Activated naive CD4-positive, alpha-beta T cell treated with anti-CD3 and anti-CD28 coated beads for 36 hours (primary cell): ENCODE measurements around the gene FEM1C. TPM values are rescaled to one million over a fixed set of nuclear protein-coding genes. Genes with fewer than 3 reads are reported as not detected.

Experiments used
- CTCF ChIA-PET: fragments of 350-600 bp; sonication (Branson Sonifier 250); formaldehyde crosslinking; loops from one replicate; lab custom pipeline; 2021; ENCODE audit warnings: antibody characterized with exemption; lab: Charles Lee
- DNase-seq: peaks from one replicate; pipeline ENCODE4 v3.0.0-alpha.2; 2020
- H3K27ac Mint-ChIP-seq: one replicate; pipeline ENCODE4 v1.8.0; 2021; ENCODE audit warnings: mild to moderate bottlenecking, mixed read lengths
- H3K27me3 Mint-ChIP-seq: one replicate; pipeline ENCODE4 v1.8.0; 2021; ENCODE audit warnings: low read depth, mixed read lengths
- H3K36me3 Mint-ChIP-seq: one replicate; pipeline ENCODE4 v1.8.0; 2021; ENCODE audit warnings: low read depth, mixed read lengths
- H3K4me1 Mint-ChIP-seq: one replicate; pipeline ENCODE4 v1.8.0; 2021; ENCODE audit warnings: low read depth, mixed read lengths
- H3K4me3 Mint-ChIP-seq: one replicate; pipeline ENCODE4 v1.8.0; 2021; ENCODE audit warnings: mild to moderate bottlenecking, moderate library complexity, mixed read lengths
- H3K9me3 Mint-ChIP-seq: one replicate; pipeline ENCODE4 v1.8.0; 2021; ENCODE audit warnings: mixed read lengths
- intact Hi-C: fragments of 100-400 bp; cut with micrococcal nuclease; formaldehyde crosslinking; loops from one replicate; pipeline ENCODE4 v1.15.1; 2023
- total RNA-seq, 2 experiments: library from RNA; stranded (reverse); gene quantifications; one replicate each; pipeline ENCODE4 v1.2.3, GENCODE V29; 2021

FEM1C gene, protein sequence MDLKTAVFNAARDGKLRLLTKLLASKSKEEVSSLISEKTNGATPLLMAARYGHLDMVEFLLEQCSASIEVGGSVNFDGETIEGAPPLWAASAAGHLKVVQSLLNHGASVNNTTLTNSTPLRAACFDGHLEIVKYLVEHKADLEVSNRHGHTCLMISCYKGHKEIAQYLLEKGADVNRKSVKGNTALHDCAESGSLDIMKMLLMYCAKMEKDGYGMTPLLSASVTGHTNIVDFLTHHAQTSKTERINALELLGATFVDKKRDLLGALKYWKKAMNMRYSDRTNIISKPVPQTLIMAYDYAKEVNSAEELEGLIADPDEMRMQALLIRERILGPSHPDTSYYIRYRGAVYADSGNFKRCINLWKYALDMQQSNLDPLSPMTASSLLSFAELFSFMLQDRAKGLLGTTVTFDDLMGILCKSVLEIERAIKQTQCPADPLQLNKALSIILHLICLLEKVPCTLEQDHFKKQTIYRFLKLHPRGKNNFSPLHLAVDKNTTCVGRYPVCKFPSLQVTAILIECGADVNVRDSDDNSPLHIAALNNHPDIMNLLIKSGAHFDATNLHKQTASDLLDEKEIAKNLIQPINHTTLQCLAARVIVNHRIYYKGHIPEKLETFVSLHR
- 1 to 10 TPM; 9.7 to 10.0 TPM for total RNA-seq

DNA sequence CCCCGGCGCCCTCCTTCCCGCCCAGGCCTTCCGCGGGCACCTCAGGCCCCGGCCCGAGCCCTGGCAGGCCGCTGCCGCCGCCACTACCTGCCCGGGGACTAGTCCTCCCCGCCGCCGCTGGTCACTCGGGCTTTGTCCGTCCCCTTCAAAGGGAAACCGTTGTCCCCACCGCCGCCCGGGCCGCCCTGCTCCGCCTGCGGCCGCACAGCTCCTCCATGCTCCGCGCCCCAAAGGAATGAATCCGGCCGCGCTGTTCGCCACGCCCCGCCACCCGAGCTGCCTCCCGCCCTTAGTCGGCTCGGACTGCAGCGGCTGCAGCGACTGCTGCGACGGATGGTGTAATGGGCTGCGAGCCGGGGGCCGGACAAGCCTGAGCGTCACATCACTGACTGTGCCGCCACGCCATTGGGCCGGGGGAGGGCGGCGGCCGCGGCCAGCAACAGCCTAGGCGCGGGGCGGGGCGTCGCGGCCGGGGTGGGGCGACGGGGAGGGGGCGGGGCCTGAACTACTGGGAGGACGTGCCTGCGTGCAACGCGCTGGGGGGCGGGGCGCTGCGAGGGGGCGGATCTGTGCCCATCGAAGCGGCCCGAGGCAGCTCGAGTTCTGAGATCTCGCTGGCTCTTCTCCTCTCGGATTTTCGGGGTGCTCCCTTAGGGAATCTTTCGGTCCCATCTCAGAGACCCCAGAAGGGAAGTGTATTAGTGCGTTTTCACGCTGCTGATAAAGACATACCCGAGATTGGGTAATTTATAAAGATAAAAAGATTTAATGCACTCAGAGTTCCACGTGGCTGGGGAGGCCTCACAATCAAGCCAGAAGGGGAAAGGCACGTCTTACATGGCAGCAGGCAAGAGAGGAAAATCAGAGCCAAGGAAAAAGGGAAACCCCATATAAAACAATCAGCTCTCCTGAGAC is at the start of gene FEM1C:
TSS of gene FEM1C (minus strand) at position 340 of the 915 bp plus-strand sequence. CDS start 1,282 bp downstream, outside the sequence.
- Mint-ChIP-seq H3K9me3 (peaks cover 7% of the 10 kb centered on the region), H3K36me3 (peaks cover 46% of the 10 kb centered on the region), H3K27ac (peak within 1 kb of the TSS; percentile 99), H3K4me3 (peak within 1 kb of the TSS; percentile 95), H3K27me3 (no peaks in the 10 kb centered on the region), H3K4me1 (peaks cover 40% of the 10 kb centered on the region)
- peak; percentile 98 for DNase-seq
- intact Hi-C loops: loop anchor here (1.0 kb wide), 11 partner anchors 21 to 541 kb away; partner anchors contain the start of genes AP3S1, ATG12, CCDC112 and COMMD10
- CTCF ChIA-PET: interaction anchor here (0.7 to 1.9 kb wide), 4 partner anchors 29 to 236 kb away, joined by 3 to 8 read pairs (median 5); no protein-coding TSS in a partner anchor

DNA sequence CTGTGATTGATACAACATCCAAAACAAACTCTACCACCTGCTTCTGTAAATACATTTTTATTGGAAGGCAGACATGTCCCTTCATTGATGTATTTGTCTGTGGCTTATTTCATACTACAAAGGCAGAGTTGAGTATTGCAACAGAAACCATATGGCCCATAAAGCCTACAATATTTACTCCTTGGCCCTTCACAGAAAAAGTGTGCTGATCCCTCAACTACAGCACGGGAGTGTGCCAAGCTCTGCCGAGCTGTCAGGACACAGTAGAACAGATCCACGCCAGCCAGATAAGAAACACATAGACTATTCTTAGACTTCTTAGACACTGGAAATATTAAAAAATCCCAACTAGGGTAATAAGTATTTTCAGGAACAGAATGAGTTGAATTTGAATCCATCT is 44.5 kb upstream of the FEM1C start:
- H3K9me3 Mint-ChIP-seq: no peaks in the 10 kb centered on the region
- H3K4me3 Mint-ChIP-seq: no peak overlapping the region
- intact Hi-C loops: loop anchor here (5.0 to 10.0 kb wide), 3 partner anchors 692 to 1974 kb away; no protein-coding TSS in a partner anchor
- H3K36me3 Mint-ChIP-seq: no peaks in the 10 kb centered on the region
- H3K4me1 Mint-ChIP-seq: no peaks in the 10 kb centered on the region
- CTCF ChIA-PET: interaction anchor here (0.8 to 1.0 kb wide), 2 partner anchors 19 to 153 kb away, joined by 3 read pairs; no protein-coding TSS in a partner anchor
- H3K27ac Mint-ChIP-seq: no peak overlapping the region
- DNase-seq: no peak
- H3K27me3 Mint-ChIP-seq: no peaks in the 10 kb centered on the region

DNA sequence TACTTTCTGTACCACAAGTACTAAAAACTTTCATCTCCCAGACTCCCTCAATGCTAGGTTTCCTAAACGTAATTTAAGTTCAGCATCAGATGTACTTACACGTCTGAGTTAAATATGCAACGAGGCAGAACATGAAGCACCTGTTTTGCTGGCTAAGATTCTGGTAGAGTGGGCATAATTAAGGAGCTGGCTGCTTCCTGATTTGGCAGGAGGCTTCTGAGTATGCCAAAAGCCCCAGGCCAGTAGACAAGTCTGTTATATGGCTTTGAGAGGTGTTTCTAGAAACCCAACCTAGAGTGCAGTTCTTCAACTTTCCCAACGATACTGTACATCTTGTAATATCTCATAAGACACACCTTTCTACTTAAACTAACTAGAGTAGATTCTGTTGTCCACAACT is 44.1 kb upstream of the FEM1C start:
- intact Hi-C loops: loop anchor here (5.0 to 10.0 kb wide), 3 partner anchors 691 to 1974 kb away; no protein-coding TSS in a partner anchor
- no peak for DNase-seq

DNA sequence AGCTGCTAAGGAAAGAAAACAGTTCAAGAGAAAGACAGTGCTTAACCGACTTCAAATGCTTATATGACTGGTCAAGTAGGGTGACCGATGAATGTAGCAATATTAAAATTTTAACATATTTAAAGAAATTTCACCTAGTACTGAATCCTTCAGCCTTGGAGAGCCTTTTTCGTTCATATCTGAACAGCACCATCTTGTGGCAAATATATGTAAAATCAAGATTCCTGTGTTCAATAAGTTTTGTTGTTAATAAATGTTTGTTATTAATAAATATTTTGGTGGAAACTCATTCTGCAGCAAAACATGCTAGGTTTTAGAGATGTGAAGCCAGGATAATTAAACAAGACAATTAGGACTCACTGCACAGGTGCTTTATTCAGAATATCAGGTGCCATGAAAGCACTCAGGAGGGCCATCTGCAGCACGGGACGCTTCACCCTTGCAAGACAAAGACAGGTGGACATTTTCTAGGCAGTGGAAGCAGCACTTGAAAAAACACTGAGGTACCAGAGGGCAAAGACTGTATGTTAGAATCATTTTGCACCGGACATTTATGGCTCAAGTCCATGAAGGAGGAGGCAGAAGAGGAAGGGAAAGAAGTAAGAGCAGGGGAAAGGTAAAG is 42.1 kb upstream of the FEM1C start:
- Mint-ChIP-seq H3K27ac (no peak overlapping the region), H3K9me3 (no peaks in the 10 kb centered on the region), H3K4me3 (no peak overlapping the region), H3K36me3 (no peaks in the 10 kb centered on the region), H3K4me1 (no peaks in the 10 kb centered on the region), H3K27me3 (no peaks in the 10 kb centered on the region)
- intact Hi-C loops: loop anchor here (1.0 to 10.0 kb wide), 5 partner anchors 277 to 1972 kb away; no protein-coding TSS in a partner anchor
- no peak for DNase-seq
- CTCF ChIA-PET: interaction anchor here (0.6 to 1.0 kb wide), 4 partner anchors 10 to 276 kb away, joined by 3 to 4 read pairs (median 4); no protein-coding TSS in a partner anchor

More for the DNA sequence above, 44.1 kb upstream of the FEM1C start:
- no peaks in the 10 kb centered on the region for H3K36me3 Mint-ChIP-seq
- no peak overlapping the region for H3K27ac Mint-ChIP-seq
- H3K9me3 Mint-ChIP-seq: no peaks in the 10 kb centered on the region
- H3K4me3 Mint-ChIP-seq: no peak overlapping the region
- no peaks in the 10 kb centered on the region for H3K4me1 Mint-ChIP-seq
- H3K27me3 Mint-ChIP-seq: no peaks in the 10 kb centered on the region
- CTCF ChIA-PET: interaction anchor here (0.8 to 1.1 kb wide), 3 partner anchors 19 to 291 kb away, joined by 3 read pairs; no protein-coding TSS in a partner anchor

DNA sequence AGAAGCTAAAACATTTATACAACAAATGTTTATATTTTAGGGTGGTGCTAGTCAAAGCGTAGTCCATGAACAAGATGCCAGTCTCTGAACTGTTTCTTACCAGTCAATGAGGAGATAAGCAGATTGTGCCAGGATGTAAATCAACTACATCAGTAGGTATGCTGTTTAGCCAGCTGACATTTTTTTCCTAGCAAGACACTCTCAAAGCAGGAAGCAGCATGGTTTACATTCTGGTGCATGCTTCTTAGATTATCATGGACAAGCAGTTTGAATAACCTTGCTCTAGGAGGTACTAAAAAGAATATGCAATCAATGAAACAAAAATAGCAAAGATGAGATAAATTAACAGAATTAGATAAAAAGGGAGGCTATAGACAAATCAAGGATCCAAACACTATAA is 40.7 kb upstream of the FEM1C start:
- CTCF ChIA-PET: interaction anchor here (1.0 kb wide), 1 partner anchor 276 kb away, joined by 4 read pairs; no protein-coding TSS in a partner anchor
- H3K36me3 Mint-ChIP-seq: no peaks in the 10 kb centered on the region
- no peak overlapping the region for H3K27ac Mint-ChIP-seq

DNA sequence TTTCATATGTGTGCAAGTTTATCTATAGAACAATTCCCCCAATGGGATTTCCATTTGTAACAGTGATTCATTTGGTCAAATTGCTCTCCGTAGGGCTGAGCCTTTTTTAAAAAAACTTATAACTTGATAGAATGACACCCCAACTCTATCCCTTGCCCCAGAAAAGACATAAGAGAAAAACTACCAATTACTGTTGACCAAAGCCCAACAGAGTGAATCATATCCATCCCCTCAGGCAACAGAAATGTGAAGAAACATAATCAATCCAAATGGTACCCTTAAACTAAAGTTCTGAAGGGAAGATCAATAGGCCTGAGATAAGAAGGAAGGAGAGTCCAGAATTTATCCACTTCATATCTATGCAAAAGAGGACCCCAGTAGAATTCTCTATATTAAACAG is 39.9 kb upstream of the FEM1C start:
- DNase-seq: no peak
- Mint-ChIP-seq H3K36me3 (no peaks in the 10 kb centered on the region), H3K4me1 (no peaks in the 10 kb centered on the region), H3K27ac (no peak overlapping the region), H3K27me3 (no peaks in the 10 kb centered on the region), H3K4me3 (no peak overlapping the region), H3K9me3 (no peaks in the 10 kb centered on the region)
- intact Hi-C loops: loop anchor here (10.0 kb wide), 1 partner anchor 1970 kb away; no protein-coding TSS in a partner anchor
- CTCF ChIA-PET: no interaction called here

More for the DNA sequence above, 40.7 kb upstream of the FEM1C start:
- no peaks in the 10 kb centered on the region for H3K4me1 Mint-ChIP-seq
- H3K4me3 Mint-ChIP-seq: no peak overlapping the region
- no peaks in the 10 kb centered on the region for H3K27me3 Mint-ChIP-seq
- no peaks in the 10 kb centered on the region for H3K9me3 Mint-ChIP-seq
- intact Hi-C loops: loop anchor here (5.0 to 10.0 kb wide), 3 partner anchors 688 to 1970 kb away; no protein-coding TSS in a partner anchor
- DNase-seq: no peak

DNA sequence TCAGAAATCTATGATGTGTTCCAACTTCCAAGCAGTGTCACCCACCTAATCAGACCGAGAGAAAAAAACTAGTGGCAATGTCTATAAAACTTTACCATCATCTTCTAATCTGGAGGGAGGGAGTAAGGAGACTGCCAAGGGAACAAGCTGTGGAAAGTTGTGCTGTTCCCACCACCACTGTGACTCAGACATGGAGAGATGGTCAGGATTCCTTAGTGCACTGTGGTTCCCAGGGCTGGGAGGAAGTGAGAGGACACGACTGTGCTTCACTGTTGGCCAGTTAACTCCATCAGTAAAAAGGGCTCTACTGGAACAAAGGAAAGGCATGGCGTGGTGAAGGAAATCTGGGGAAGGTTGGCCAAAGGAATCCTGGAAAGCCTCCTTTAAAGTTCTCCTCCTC is 38.9 kb upstream of the FEM1C start:
- H3K4me3 Mint-ChIP-seq: no peak overlapping the region
- H3K9me3 Mint-ChIP-seq: no peaks in the 10 kb centered on the region
- H3K27ac Mint-ChIP-seq: no peak overlapping the region
- no peaks in the 10 kb centered on the region for H3K36me3 Mint-ChIP-seq
- H3K4me1 Mint-ChIP-seq: no peaks in the 10 kb centered on the region
- CTCF ChIA-PET: no interaction called here
- intact Hi-C loops: loop anchor here (10.0 kb wide), 1 partner anchor 1969 kb away; no protein-coding TSS in a partner anchor
- H3K27me3 Mint-ChIP-seq: no peaks in the 10 kb centered on the region
- DNase-seq: no peak

DNA sequence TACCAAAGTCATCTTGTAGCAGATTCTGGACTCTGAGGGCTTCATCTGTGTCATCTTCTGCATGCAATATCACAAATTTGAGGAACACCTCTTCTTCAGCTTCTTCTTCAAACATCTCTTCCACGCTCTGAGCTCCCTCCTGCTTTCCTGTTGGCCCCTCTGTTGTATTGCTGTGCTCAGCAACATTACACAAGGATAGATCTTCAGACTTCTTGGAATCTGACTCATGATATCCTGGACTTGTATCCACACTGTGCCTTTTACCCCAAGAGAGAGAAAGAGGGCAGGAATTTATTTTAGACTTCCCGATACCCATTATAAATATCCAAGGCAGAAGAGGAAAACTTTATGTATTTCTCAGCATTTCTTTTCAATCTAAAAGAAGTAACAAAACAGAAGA is 36.4 kb upstream of the FEM1C start:
- Mint-ChIP-seq H3K4me3 (no peak overlapping the region), H3K27ac (no peak overlapping the region), H3K27me3 (no peaks in the 10 kb centered on the region), H3K36me3 (no peaks in the 10 kb centered on the region), H3K9me3 (no peaks in the 10 kb centered on the region), H3K4me1 (no peaks in the 10 kb centered on the region)
- no peak for DNase-seq
- CTCF ChIA-PET: interaction anchor here (0.5 to 0.8 kb wide), 2 partner anchors 262 to 271 kb away, joined by 3 to 4 read pairs; no protein-coding TSS in a partner anchor
- intact Hi-C loops: loop anchor here (10.0 kb wide), 1 partner anchor 1966 kb away; no protein-coding TSS in a partner anchor

DNA sequence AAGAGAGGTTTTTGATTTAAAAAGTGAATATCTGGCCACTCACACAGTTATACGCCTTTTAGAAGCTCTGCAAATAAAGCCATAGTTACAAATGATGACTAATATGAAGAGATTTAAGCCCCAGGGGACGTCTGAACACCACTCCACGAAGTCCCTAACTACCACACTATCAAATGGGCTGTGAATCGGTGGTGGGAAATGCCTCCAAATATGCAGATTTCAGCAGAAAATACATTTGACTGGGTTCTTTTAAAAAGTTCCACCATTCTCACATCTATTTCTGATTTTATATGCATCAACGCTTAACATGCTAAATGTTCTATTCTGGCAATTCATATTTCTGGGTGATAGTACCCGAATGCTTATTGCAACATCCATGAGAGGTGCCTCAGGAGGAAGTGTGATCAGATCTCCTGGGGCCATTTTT is 35.2 kb upstream of the FEM1C start:
- Mint-ChIP-seq H3K9me3 (no peaks in the 10 kb centered on the region), H3K27ac (no peak overlapping the region), H3K4me3 (no peak overlapping the region), H3K4me1 (no peaks in the 10 kb centered on the region), H3K36me3 (no peaks in the 10 kb centered on the region), H3K27me3 (no peaks in the 10 kb centered on the region)
- intact Hi-C loops: loop anchor here (10.0 kb wide), 1 partner anchor 1965 kb away; no protein-coding TSS in a partner anchor
- DNase-seq: no peak
- CTCF ChIA-PET: no interaction called here

DNA sequence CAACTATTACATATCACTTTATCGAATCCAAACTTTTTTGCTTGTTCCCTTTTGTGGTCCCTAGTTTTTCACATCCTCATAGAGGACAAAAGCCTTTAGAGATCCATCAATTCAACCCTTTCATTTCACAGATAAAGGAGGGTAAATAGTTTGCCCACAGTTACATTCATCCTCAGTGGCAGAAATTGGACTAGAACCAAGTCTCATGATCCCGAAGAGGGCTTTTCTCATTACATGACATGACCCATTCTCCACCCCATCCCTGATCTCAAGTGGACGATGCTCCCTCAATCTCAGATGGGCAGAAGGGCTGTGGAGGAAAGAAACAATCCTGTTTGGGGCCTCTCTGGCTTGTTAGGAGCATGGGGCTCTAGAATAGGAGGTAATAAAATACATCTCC is 34.6 kb upstream of the FEM1C start:
- Mint-ChIP-seq H3K27me3 (no peaks in the 10 kb centered on the region), H3K9me3 (no peaks in the 10 kb centered on the region), H3K27ac (no peak overlapping the region), H3K4me1 (peaks cover 3% of the 10 kb centered on the region), H3K4me3 (no peak overlapping the region), H3K36me3 (no peaks in the 10 kb centered on the region)
- intact Hi-C loops: no loop called here
- CTCF ChIA-PET: no interaction called here
- no peak for DNase-seq

DNA sequence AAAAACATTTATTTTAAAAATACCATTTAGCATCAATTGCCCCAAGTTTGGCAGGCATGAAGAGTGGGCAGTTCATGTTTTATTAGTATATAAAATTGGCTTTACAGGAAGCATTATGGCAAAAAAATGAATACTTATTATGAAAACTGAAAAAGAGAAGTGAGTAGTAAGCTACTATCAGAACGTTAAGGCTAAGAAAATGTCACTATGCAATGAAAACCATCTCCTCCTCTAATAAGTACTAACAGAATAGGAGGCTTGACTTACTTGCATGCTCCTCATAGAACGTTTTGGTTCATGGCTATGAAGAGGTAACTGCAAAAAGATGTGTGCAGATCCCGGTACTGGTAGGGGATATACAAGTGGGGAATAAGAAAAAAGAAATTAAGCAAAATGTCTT is 34.1 kb upstream of the FEM1C start:
- H3K4me1 Mint-ChIP-seq: peaks cover 3% of the 10 kb centered on the region
- H3K9me3 Mint-ChIP-seq: no peaks in the 10 kb centered on the region
- H3K4me3 Mint-ChIP-seq: no peak overlapping the region
- H3K27me3 Mint-ChIP-seq: peaks cover 2% of the 10 kb centered on the region
- intact Hi-C loops: no loop called here
- no peak overlapping the region for H3K27ac Mint-ChIP-seq
- CTCF ChIA-PET: interaction anchor here (6.5 kb wide), 1 partner anchor 269 kb away, joined by 118 read pairs; no protein-coding TSS in a partner anchor
- no peaks in the 10 kb centered on the region for H3K36me3 Mint-ChIP-seq
- no peak for DNase-seq
